ENCODE results near the gene CD6. TPM values are rescaled to one million over a fixed set of nuclear protein-coding genes. Genes with fewer than 3 reads are reported as not detected.

The CD6 gene, protein sequence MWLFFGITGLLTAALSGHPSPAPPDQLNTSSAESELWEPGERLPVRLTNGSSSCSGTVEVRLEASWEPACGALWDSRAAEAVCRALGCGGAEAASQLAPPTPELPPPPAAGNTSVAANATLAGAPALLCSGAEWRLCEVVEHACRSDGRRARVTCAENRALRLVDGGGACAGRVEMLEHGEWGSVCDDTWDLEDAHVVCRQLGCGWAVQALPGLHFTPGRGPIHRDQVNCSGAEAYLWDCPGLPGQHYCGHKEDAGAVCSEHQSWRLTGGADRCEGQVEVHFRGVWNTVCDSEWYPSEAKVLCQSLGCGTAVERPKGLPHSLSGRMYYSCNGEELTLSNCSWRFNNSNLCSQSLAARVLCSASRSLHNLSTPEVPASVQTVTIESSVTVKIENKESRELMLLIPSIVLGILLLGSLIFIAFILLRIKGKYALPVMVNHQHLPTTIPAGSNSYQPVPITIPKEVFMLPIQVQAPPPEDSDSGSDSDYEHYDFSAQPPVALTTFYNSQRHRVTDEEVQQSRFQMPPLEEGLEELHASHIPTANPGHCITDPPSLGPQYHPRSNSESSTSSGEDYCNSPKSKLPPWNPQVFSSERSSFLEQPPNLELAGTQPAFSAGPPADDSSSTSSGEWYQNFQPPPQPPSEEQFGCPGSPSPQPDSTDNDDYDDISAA
- 0.53 and 2.1 TPM in 2 replicates for total RNA-seq (2014; rRNA removed; shearing (Covaris generic))

DNA sequence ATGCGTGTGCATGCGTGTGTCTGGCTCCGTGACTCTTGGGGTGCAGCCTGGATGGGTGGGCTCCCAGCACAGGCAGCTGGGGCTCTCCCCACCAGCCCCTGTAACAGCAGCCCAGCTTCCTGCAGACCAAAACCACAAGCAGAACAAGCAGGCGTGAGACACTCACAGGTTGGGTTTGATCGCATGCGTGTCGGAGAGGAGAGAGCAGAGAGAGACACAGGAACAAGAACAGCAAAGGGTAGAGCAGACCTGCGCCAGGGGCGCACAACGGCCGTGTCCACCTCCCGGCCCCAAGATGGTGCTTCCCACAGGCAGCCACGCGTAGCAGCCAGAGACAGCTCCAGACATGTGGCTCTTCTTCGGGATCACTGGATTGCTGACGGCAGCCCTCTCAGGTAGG is at the start of gene CD6:
Gene CD6 (plus strand): TSS at position 161 of the 400 bp plus-strand sequence. CDS start 186 bp downstream, at position 347.
- DNase-seq (ENCODE audit: low spot score) = no peak

DNA sequence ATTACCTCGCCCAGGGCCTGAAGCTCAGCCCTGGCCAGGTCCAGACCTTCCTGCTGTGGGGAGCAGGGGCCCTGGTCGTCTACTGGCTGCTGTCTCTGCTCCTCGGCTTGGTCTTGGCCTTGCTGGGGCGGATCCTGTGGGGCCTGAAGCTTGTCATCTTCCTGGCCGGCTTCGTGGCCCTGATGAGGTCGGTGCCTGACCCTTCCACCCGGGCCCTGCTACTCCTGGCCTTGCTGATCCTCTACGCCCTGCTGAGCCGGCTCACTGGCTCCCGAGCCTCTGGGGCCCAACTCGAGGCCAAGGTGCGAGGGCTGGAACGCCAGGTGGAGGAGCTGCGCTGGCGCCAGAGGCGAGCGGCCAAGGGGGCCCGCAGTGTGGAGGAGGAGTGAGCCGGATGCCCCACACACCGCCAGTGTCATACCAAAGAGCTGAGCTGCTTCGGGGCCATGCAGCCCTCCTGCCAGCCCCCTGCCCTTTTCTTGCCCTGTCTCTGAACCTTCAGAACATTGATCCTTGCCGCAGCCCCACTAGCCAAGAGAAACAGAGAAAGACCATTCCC is 49.6 kb upstream of the CD6 start:
- no peak for DNase-seq (ENCODE audit: low spot score)

DNA sequence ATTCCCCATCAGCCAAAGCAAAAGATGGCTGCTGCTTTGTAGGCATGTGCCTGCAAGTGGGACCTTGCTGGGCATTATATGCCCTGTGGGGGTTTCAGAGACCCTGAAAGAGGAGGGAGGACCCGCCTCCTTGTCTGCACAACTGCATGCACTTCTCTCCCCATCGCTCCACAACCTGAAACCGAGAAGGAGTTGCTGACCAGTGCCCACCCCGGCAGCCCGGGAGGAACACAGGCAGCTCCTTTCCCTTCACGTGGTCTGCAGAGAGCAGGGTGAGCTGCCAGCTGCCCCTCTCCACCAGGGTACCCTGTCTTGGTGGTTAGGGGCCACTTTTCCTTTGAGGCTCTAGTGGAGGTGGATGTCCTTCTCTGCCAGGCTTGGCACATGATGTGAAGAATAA is 48.6 kb upstream of the CD6 start:
- no peak for DNase-seq (ENCODE audit: low spot score)

DNA sequence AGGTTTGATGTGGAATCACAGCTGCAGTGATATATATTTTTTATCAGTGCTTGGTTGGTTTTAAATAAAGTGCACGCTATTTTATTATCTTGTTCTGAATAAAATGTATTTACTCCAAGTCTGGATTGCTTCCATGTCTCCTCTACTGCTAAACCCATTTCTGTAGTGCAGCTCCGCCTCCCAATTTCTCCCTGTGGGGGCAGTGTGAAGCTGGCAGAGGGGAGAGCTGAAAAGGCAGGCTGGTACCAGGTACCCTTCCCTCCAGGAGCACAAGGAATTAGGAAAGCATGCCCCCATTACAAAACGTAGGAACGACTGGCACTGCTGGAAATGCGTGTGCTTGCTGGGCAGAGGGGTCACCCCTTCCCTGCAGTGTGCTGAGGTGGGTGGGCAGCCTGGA is 48.2 kb upstream of the CD6 start:
- no peak for DNase-seq (ENCODE audit: low spot score)

DNA sequence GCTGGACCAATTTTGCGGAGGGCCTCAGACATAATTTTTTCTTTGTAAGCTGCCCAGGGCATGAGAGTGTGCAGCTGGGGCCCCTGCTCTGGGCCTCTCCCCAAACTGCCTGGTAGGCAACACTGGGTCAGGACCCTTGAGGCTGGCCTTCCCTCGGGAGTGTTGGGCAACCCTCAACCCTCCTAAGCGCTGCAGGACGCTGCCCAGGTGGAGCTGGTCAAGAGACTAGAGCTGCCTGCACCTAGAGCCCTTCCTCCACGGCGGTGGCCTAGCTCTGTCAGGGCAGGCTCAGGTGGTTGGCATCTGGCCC is 47.7 kb upstream of the CD6 start:
- DNase-seq (ENCODE audit: low spot score) = no peak

DNA sequence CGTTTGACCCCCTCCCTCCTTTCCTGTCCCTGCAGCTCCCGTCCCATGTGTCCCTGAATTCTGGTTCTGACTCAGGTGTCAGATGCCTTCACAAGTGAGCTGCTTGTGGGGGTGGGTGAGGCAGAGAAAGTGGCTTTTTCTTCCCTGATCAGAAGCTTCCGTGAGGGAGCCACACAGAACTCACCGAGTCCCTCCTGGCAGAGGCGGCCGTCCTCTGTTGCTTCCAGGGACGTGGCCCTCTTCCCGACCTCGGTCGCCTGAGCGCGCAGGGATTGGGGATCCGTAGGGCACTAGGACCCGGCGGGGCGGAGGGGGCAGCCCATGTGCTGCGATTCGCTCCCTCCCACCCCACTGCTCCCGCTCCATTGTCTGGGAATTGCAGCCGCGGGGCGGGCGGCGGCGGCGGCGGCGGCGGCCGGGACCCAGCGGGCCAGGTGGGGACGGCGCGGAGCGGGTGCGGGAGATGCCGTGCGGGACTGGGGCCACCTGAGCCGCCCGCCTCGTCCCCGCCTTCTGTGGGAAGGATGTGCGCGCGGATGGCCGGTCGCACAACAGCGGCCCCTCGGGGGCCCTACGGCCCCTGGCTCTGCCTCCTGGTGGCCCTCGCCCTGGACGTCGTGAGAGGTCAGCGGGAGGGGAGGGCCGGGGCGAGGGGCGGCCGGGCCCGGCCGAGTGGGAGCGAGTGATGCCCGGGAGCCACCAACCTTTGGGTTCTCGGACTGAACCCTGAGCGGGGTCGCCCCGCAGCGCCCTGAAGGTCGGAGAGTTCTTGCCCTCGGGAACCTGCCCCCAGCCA is 47.2 kb upstream of the CD6 start, which contains the start of gene TMEM132A:
Gene TMEM132A (plus strand): TSS at position 351 of the 796 bp plus-strand sequence. CDS start 174 bp downstream, at position 525.
- DNase-seq (ENCODE audit: low spot score) = peak; percentile 80

DNA sequence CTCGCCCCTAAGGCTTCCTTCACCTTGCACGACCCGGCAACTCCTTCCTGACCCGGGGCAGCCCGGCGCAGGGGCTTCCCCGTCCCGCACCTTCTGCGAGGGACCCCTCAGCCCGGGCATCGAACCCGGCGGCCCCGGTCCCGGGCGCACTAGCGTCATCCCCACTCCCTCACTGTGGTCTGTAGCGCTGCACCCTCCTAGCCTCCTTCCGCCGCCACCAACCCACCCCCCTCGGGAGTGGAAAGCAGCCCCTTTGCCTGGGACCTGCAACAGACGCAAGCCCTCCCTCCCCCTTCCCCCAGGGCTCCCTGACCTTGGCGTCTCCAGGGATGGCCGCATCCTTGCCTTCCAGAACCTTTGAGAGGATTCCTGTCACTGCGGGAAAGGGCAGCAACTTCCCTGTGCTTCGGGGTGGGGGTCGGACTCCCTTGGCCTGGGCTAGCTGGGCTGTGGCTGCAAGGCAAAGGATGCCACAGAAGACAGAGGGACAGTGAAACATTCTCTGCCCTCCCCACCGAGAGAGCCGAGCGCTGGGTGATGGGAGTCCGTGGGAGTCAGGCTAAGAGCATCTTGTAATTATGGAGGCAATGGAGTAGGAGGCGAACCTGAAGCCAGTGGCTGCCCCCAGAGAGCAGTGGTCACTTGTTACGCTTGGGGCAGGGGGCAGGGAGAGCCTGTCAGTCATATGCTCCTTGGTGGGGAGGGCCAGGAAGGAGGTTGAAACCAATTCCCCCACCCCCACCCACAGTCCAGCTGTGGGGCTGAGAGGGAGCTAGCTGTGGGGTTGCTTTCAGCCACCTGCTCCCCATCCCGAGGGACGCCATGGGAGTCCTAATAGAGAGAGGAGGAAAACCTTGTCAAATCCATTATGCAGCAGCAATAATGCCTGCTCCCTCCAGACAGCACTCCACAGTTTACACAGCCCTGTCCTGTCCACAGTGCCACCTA is 46.3 kb upstream of the CD6 start:
- DNase-seq (ENCODE audit: low spot score) = no peak

DNA sequence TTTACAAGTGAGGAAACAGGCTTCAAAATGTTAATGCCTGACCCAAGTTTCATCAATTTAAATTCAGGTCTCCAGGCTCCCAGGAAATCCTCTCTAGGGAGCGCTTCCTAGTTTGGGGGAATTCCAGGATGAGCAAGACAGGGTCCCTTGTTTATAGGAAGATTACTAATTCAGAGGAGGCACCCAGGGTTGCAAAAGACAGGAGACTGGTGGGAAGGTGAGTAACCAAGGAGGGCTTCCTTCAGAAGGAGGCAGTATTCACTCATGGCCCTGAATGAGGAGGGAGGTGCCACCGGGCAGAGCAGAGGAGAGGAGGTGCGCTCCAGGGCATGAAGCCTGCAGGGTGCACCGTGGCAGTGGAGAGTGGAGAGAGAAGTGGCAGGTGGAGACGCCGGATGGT is 45.6 kb upstream of the CD6 start:
- DNase-seq (ENCODE audit: low spot score) = no peak

DNA sequence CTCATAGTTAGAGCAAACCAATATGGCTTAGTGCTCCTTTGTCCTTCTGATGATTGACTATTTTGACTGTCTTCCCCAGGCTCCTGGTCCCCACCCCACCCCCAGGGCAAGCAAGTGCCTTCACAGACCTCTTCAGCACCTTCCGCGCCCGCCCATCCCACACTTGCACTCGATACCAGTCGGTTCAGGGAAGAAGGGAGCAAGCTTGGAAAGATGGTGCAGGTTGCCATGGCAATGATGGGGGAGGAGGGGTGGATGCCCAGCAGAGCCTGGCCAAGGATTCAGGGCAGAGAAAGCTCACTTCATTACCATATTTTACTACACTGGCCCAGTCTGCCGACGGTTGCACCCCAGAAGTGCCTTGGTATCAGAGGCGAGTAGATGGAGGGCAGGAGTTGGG is 45.0 kb upstream of the CD6 start:
- DNase-seq (ENCODE audit: low spot score) = no peak

DNA sequence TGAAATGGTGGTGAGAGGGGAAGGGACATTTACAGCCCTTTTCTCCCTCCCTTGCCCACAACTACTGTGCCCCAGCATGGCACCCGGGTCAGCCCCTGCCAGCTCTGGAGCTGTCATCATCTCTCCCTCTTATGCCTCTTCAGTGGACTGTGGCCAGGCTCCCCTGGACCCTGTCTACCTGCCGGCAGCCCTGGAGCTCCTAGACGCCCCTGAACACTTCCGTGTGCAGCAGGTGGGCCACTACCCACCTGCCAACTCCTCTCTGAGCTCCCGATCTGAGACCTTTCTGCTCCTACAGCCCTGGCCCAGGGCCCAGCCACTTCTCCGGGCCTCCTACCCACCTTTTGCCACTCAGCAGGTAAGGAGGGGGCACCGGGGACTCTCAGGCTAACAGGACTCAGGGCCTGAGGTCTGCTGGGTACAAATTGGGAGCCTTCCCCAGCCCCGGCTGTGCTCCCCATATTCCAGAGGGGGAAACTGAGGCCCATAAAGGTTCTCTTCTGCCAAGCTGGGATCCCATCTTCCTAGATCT is 44.4 kb upstream of the CD6 start:
- no peak for DNase-seq (ENCODE audit: low spot score)

DNA sequence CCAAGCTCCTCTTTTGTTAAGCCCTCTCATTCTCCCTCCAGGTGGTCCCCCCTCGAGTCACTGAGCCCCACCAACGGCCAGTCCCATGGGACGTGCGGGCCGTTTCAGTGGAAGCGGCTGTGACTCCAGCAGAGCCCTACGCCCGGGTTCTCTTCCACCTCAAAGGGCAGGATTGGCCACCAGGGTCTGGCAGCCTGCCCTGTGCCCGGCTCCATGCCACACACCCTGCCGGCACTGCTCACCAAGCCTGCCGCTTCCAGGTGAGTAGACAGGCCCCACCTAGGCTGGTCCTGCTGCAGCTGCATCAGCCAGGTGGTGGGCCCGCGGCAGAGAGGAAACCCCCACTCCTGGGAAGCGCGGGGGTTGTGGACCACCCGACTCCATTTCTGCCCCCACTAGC is 43.9 kb upstream of the CD6 start:
- no peak for DNase-seq (ENCODE audit: low spot score)

DNA sequence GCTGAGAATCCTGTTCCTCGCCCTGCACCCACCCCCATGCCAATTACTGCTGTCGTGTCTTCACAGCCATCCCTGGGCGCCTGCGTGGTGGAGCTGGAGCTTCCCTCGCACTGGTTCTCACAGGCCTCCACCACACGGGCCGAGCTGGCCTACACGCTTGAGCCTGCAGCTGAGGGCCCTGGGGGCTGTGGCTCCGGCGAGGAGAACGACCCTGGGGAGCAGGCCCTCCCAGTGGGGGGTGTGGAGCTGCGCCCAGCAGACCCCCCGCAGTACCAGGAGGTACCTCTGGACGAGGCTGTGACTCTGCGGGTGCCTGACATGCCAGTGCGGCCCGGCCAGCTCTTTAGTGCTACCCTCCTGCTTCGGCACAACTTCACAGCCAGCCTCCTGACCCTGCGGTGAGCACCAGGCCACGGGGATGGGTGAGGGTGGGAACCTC is 42.9 kb upstream of the CD6 start:
- DNase-seq (ENCODE audit: low spot score) = no peak

DNA sequence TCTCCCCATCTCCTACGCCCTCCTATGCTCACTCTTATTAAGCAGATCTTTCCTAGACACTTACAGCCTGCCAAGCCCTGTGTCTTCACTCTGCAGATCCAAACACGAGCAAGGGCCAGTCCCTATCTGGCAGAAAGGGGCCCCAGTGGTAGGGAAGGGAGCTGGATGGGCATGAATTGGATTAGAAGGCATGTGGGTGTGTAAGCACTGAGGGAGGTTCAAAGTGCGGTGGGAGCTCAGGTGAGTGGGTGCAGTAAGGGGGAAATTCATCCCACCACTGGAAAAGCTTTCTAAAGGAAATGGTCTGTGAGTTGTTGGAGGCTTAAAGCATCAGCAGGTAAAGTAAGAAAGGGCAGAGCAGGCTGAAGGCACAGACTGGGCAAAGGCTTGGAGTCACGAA is 41.7 kb upstream of the CD6 start:
- no peak for DNase-seq (ENCODE audit: low spot score)

DNA sequence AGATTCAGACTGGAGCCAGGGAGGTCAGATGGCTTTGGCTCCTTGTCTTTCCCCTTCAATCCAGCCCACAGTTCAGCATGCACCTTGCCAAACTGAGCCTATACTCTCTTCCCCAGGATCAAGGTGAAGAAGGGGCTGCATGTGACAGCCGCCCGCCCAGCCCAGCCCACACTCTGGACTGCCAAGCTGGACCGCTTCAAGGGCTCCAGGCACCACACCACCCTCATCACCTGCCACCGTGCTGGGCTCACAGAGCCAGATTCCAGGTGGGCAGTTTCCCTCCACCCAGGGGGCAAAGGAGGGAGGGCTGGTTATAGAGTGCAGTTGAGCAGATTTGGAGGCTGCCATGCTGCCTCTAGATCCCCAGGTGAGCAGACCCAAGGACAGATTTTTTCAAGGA is 41.1 kb upstream of the CD6 start:
- no peak for DNase-seq (ENCODE audit: low spot score)

DNA sequence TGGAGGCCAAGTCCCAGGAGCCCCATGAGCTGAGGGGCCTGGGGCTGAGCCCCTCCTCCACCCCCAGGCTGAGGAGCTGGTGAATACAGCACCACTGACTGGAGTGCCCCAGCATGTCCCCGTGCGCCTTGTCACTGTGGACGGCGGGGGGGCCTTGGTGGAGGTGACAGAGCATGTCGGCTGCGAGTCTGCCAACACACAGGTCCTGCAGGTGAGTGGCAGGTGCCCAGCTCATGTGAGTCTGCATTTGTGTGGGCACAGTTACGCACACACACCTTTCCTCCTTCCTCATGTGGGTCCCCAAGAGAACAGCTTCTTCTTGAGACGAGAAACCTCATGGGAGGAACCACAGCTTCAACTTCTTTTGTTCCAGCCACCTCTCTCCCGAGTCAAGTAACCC is 39.6 kb upstream of the CD6 start:
- DNase-seq (ENCODE audit: low spot score) = no peak

DNA sequence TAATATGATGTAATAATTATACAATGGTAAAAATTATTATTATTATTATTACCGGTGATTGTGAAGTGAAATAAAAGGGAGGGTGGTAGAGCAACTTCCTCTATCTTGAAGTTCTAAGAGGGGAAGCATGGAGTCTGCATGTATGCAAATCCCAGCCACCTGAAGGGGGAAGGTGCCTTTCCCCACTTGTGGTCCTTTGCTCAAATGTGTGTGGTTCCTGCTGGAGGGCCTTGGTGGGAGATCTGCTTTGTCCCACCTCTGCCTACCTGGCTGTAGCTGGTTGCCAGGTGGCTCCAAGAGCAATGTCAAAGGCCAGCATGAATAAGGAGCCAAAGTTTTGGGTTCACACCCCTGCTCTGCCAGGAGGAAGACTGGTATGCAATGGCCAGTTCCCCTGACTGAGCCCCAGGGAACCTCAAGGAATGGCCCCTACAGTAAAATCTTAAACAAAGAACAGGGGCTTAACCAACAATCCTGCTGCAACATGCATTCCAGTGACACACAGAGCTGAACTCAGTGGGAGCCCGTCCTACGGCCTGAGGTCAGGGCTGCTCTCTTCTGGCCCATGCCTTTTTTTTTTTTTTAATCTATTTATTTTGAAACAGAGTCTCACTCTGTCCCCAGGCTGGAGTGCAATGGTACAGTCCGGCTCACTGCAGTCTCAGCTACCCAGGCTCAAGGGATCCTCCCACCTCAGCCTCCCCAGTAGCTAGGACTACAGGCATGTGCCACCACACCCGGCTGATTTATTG is 38.7 kb upstream of the CD6 start:
- no peak for DNase-seq (ENCODE audit: low spot score)

DNA sequence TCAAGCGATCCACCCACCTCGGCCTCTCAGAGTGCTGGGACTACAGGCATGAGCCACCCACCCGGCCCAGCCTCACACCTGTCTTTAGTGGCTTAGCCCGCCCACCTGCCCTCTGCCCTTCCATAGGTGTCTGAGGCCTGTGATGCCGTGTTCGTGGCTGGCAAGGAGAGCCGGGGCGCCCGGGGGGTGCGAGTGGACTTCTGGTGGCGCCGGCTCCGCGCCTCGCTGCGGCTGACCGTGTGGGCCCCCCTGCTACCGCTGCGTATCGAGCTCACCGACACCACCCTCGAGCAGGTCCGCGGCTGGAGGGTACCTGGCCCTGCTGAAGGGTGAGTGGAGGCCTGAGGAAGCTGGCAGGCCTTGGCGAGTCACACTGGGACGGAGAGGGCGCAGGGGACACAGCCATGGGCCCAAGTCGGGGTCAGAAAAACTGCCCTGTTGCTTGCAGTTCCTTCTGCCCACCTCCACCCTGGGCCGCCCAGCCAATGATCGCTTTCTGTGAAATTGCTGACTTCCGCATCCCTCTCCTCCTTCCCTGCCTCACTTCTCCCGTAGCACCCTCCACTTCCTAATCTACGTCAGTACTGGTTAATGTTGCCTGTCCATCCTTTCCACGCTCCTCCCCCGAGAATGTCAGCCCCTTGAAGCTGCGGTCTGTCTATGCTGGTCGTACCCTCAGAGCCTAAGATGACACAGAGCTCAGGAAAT is 37.9 kb upstream of the CD6 start:
- no peak for DNase-seq (ENCODE audit: low spot score)

DNA sequence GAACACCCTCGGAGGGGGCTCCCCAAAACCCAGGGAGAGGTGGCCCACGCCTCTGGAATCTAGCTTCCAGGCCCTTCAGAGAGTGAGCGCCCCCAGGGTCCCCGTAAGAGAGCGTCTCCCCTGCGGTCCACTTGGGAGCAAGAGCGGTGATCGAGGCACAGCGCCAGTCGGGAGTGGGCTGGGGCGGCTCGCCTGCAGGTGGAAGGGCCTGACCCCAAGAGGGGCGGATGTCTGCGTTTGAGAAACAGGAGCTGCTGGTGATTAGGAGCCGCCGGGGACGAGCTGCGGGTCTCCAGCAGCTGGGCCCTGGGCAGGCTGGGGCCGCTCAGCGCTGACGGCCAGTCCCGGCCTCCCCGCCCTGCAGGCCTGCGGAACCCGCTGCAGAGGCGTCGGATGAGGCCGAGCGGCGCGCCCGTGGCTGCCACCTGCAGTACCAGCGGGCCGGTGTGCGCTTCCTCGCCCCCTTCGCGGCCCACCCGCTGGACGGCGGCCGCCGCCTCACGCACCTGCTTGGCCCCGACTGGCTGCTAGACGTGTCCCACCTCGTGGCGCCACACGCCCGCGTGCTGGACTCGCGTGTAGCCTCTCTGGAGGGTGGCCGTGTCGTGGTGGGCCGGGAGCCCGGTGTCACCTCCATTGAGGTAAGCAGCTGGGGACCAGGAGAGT is 37.2 kb upstream of the CD6 start:
- DNase-seq (ENCODE audit: low spot score) = no peak
